ENCODE measurements around the gene AFAP1L1. TPM values are rescaled to one million over a fixed set of nuclear protein-coding genes. Genes with fewer than 3 reads are reported as not detected.

AFAP1L1 gene
- total RNA-seq, 1 donor from 2014 or later, result 21.9 TPM

GRCh38 chr5:149284501-149284900 is 12.8 kb downstream of the AFAP1L1 start:
- DNase-seq (ENCODE audit: low read depth), result no peak

DNA sequence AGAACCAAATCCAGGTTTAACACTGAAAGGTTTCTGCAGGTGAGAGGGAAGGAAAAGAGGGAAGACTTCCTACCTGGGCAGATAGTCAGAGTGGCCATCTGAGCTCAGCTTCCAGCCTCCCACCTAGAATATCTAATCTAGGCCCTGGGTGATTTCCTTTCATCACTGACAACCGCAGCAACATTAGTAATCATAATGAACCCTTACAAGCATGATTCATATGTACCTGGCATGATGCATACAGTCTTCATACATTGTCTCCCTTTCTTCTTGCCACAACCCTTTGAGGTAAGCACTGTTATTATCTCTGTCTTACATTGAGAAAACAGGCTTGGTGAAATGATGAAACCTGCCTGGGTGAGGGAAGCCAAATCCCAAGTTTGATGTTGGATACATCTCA is 13.5 kb downstream of the AFAP1L1 start:
- no peak for DNase-seq (ENCODE audit: low read depth)

DNA sequence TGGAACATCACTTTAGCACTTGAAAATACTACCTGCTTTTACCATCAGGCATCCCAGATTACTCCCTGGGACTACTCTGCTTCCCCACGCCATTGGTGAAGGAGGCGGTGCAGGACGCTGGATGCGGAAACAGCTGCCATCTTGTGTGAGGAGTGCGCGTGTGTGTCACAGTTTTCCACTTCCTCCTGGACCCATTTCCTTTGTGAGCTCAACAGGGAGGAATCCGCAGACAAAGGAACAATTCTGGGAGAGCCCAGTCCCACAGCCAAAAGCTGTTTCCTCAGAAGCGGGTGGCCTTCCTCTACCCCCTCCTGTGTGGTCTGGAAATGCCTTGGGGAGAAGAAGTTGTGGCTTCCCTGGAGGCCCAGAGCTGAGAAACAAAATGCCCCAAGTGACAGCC is 16.8 kb downstream of the AFAP1L1 start:
- no peak for DNase-seq (ENCODE audit: low read depth)

- no peak for DNase-seq (ENCODE audit: low read depth)
Observed at GRCh38 chr5:149289301-149289700, 17.6 kb downstream of the AFAP1L1 start.

DNA sequence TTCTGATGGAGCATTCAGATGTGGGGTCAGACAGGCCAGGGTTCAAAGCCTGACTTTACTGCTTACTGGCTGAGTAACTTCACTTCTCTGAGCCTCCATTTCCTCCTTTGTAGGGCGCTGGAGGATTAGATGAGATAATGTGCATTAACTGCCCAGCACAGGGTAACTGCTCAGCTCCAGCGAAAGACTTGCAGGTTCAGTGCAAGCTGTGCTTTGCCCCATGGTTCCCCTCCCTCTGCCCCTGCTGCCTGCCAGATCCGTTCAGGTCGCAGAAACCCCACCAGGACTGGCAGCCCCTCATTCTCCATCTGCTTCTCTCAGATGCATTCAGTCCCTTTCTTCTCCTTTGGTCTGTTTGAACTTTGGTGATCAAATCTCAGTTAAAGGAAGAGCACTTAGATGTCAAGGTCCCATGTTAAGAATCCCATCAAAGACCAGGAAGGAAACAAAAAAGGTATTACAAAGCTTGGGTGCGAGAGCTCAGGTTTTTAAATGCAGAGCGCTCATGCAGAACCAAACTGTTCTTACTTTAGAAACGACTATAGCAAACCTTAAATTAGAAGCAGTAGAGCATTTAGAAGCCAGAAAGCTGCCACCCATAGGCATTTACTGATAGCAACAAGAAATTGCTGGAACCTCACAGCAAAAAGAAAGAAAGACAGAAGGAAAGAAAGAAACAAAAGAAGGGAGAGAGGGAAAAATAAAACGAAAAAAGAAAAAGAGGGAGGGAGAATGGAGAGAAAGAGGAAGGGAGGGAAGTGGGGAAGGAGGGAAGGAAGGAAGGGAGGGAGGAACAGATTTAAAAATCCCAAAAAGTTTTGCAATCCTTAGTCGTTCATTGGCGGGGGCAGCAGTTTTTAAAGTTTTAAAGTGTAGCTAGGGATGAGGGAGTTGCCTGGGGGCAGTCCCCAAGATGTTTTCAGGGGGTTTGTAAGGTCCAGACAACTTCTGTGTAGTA is 23.5 kb downstream of the AFAP1L1 start:
- no peak for DNase-seq (ENCODE audit: low read depth)

- no peak for DNase-seq (ENCODE audit: low read depth)
Observed at GRCh38 chr5:149297340-149298025, 25.8 kb downstream of the AFAP1L1 start.

DNA sequence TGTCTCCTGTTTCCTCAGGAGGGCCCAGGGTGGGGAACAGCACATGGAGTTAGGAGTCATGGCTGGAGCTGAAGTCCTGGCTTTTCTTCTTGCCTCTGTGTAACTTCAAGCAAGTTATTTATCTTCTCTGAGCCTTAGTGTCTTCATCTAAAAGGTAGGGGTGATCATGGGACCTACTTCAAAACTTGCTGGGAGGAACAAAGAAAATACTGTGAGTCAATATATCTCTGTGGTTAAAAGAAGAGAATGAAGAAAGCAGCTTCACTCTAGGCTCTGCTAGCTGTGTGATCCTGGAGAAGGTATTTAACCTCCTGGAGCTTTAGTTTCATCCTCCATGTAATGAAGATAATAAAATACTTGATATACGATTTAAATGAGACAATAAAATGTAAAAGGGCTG is 26.5 kb downstream of the AFAP1L1 start:
- DNase-seq (ENCODE audit: low read depth), result no peak

- DNase-seq (ENCODE audit: low read depth), result no peak
Observed at GRCh38 chr5:149298842-149299404, 27.3 kb downstream of the AFAP1L1 start.

- no peak for DNase-seq (ENCODE audit: low read depth)
Observed at GRCh38 chr5:149299451-149300054, 27.9 kb downstream of the AFAP1L1 start.

- DNase-seq (ENCODE audit: low read depth), result no peak
Observed at GRCh38 chr5:149300441-149300840, 28.8 kb downstream of the AFAP1L1 start.

DNA sequence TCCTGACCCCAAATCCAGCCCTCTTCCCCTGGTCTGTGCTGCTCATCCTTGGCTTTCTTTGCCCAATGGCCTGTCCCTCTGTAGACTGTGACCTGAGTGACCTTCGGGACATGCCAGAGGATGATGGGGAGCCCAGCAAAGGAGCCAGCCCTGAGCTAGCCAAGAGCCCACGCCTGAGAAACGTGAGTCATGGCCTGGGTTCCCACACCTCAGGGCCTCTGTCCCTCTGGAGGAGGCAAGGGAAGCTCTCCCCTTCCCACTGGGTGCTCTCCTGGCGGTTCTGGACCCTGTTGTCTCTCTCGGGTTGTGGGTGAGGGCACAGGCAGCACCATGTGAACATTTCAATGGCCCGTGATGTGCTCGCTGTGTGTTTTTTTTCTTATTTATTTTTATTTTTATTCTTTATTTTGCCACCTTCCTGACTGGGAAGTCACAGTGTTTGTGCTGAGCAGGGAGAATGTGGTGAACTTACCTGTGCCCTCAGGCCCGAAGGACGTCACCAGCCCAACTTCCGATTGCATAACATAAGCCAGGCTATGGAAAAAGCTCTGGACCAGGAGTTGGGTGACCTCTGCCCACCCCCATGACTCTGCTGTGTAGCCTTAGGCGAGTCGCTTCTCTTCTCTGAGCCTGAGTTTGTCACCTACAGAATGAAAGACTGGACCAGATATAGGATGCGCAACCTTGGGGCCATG is 29.5 kb downstream of the AFAP1L1 start:
- DNase-seq (ENCODE audit: low read depth), result no peak

DNA sequence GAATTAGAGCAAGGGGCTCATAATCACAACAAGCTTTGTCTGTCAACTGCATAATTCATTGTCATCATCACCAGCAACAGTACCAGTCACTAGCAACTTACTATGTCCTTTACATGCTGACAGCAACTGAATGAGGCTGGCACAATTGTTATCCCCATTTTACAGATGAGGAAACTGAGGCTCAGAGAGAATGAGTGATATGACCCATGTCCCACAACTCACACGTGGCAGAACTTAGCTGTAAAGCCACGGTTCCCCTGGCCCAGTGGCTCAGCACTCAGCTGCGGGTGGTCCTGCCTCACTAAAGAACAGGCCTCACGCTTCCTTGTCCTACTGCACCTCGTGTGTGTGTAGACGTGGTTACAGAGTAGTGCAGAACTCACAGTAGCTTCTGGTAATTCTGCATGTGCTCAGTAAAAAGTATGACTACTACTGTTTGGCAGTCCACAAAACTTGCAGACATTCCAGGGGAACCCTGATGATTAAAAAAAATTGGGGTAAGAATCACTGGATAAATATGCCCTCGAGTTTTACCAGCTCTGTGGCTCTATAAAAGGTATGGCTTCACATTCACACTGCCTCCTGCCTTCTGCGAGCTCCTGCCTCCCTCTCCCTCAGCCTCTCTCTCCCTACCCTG is 30.2 kb downstream of the AFAP1L1 start:
- no peak for DNase-seq (ENCODE audit: low read depth)

- no peak for DNase-seq (ENCODE audit: low read depth)
Observed at GRCh38 chr5:149302641-149303040, 31.0 kb downstream of the AFAP1L1 start.

DNA sequence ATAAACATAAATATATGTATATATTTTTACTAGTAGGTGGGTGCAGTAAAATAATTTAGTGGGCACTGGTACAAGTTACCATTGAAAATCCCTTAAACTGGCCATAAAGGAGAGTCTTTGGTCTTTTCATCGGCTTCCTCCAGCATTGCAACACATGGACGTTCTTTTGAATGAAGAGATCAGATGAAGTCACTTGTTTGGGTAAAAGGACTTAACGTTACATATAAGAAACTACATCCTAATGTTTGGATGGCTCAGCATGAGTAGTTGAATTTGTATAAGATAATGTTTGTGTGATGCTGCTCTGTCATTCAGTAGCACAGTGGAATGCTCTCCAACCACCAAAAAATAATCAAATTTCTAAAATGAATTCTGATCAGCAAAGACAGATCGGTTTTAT is 31.6 kb downstream of the AFAP1L1 start:
- no peak for DNase-seq (ENCODE audit: low read depth)

- no peak for DNase-seq (ENCODE audit: low read depth)
Observed at GRCh38 chr5:149304195-149305078, 32.8 kb downstream of the AFAP1L1 start.

DNA sequence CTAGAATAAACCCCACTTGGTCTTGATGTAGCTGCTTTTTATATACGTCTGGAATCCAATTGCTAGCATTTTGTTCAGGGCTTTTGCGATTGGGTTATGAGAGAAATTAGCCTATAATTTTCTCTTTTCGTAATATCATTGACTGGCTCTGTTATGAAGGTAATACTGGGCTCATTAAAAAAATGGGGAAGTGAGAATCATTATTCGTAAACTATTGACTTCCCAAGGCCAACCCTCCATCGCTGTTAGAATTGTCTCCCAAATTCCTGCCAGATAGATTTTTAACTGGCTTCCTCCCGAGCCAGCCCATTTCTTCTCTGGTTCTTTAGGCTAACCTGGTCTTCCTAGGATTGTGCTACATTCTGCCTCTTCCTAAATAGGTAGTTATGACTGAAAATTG is 37.7 kb downstream of the AFAP1L1 start:
- no peak for DNase-seq (ENCODE audit: low read depth)

GRCh38 chr5:149310488-149310887 is 38.8 kb downstream of the AFAP1L1 start:
- DNase-seq (ENCODE audit: low read depth), result no peak

DNA sequence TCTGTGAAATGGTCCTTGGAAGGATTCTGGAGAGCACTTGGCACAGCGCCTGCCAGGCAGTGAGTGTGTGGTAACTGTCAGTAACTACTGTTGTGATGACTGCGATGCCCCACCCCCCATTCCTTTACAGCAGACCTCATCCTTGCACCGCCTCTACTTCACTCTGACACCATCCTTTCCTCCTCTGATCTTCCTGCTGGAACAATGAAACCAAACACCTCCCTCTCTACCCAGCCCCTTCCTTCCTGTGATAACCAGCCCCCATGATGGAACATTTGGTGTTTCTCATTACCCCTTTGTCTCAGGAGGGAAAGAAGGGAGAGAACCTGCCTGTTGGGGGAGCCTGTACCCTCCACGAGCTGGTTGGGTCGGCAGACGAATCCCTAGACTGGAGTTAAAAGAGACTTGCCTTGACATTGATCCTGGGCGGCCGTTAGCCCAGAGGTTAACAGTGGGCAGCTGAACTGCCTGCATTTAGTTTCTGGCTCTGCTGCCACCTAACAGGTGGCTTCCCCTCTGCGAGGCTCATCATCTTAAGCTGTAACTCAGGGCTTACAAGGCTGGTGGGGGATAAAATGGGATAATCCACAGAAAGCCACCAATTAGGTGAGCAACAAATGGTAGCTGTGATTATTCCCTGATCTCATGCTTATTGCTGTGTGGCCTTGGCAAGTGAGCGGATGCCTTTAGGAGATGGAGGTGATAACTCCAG is 39.4 kb downstream of the AFAP1L1 start:
- peak; percentile 60 for DNase-seq (ENCODE audit: low read depth)

- DNase-seq (ENCODE audit: low read depth), result no peak
Observed at GRCh38 chr5:149313151-149313841, 41.6 kb downstream of the AFAP1L1 start.
